Measurements from ENCODE around the gene NEXN.

NEXN gene

DNA sequence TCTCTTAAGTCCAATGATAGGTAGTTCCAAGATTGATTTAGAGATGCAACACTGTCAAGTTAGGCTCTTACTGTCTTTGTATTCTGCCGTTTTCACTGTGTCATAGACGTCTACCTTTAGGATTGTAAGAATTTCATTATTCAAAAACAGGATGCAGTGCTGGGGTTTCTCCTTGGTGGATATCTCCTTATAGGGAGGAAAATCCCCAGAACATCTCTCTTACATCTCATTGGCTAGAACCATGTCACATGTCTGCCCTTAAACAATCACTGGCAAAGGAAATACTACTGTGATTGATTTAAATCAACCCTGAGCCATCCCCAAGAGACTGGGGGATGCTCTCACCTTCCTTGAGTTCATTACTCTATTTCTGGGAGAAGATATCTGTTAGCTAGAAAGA lies 101.3 kb downstream of the NEXN start:
- no peak overlapping the region for H3K4me3 ChIP-seq (ENCODE audit: control insufficient read depth, low read depth, low read length)
- DNase-seq (ENCODE audit: low read depth), result no peak
- TF ChIP-seq, protein P1, sequence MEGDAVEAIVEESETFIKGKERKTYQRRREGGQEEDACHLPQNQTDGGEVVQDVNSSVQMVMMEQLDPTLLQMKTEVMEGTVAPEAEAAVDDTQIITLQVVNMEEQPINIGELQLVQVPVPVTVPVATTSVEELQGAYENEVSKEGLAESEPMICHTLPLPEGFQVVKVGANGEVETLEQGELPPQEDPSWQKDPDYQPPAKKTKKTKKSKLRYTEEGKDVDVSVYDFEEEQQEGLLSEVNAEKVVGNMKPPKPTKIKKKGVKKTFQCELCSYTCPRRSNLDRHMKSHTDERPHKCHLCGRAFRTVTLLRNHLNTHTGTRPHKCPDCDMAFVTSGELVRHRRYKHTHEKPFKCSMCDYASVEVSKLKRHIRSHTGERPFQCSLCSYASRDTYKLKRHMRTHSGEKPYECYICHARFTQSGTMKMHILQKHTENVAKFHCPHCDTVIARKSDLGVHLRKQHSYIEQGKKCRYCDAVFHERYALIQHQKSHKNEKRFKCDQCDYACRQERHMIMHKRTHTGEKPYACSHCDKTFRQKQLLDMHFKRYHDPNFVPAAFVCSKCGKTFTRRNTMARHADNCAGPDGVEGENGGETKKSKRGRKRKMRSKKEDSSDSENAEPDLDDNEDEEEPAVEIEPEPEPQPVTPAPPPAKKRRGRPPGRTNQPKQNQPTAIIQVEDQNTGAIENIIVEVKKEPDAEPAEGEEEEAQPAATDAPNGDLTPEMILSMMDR (conservative IDR thresholded peaks at IDR 0.05; ENCODE audit: control insufficient read depth, insufficient read depth, low read depth, low read length), result no peak

DNA sequence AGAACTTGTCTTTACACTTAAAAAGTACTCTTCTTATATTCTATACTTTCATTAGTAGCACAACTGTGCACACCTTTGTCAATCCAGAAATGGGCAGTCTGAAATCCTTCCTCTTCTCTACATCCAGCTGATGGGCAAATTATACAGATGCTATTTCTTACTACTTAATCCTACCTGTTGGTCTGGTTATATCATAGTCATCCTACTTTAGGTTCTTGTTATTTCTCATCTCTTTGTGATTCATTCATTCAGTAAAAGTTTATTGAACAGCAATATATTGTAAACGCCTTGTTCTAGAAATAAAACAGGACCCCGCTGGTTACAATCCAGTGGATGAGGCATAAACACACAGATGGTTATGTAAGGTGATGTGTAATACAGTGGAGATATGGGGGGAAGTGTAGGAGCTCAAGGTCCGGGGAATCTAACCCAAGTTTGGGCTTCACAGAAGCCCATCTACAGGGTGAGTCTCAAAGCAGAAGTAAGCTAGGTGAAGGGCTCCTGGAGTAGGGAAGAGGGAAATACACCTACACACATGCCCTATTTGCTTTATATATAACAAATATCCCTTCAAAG lies 102.3 kb downstream of the NEXN start:
- TF ChIP-seq, protein P1 (conservative IDR thresholded peaks at IDR 0.05; ENCODE audit: control insufficient read depth, insufficient read depth, low read depth, low read length), result no peak
- DNase-seq (ENCODE audit: low read depth), result no peak
- no peak overlapping the region for H3K4me3 ChIP-seq (ENCODE audit: control insufficient read depth, low read depth, low read length)

DNA sequence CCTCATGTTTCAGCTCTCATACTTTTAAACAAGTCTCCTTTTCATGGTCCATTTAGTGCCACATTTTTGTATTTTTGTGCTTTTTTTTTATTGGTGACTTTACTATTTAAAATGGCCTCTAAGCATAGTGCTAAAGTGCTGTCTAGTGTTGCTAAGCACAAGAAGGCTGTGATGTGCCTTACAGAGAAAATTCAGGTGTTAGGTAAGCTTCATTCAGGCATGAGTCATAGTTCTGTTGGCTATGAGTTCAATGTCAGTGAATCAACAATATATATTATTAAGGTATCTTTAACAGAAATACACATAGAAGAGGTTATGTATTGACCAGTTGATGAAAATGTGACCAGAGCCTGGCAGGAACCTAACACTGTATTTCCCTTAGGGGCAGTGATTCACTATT lies 103.2 kb downstream of the NEXN start:
- TF ChIP-seq, protein P1 (conservative IDR thresholded peaks at IDR 0.05; ENCODE audit: control insufficient read depth, insufficient read depth, low read depth, low read length), result no peak
- no peak overlapping the region for H3K4me3 ChIP-seq (ENCODE audit: control insufficient read depth, low read depth, low read length)
- DNase-seq (ENCODE audit: low read depth), result no peak

Measured in fibroblast of mammary gland (primary cell).